COLO668 (cell line): ENCODE measurements around the gene SMTNL2.
A peak's percentile ranks its signal among the peaks of the same experiment; 100 is the strongest.
"Not testable (repeated sequence)": the region's sequence is repeated elsewhere in the genome, so short reads cannot be mapped to it uniquely, and the experiment has no call there.

Experiments used
- DNase-seq: peaks from one replicate; lab custom pipeline; 2025; ENCODE audit not compliant: unreplicated experiment; lab: John Stamatoyannopoulos, UW

The SMTNL2 gene

GRCh38 chr17:4599505-4600281 is 15.4 kb downstream of the SMTNL2 start:
- peak; percentile 82 for DNase-seq

GRCh38 chr17:4600563-4600962 is 16.2 kb downstream of the SMTNL2 start:
- peak; percentile 70 for DNase-seq

GRCh38 chr17:4601326-4601725 is 17.0 kb downstream of the SMTNL2 start:
- no peak for DNase-seq

GRCh38 chr17:4602041-4602440 is 17.7 kb downstream of the SMTNL2 start:
- no peak for DNase-seq

GRCh38 chr17:4604111-4604644 is 19.8 kb downstream of the SMTNL2 start:
- peak; percentile 61 for DNase-seq

GRCh38 chr17:4604736-4605135 is 20.4 kb downstream of the SMTNL2 start:
- DNase-seq, result not testable (repeated sequence)

- no peak for DNase-seq
Measured at GRCh38 chr17:4605826-4606225, 21.5 kb downstream of the SMTNL2 start.

GRCh38 chr17:4607261-4607741 is 23.0 kb downstream of the SMTNL2 start:
- DNase-seq, result no peak

GRCh38 chr17:4607773-4608187 is 23.5 kb downstream of the SMTNL2 start:
- no peak for DNase-seq

- DNase-seq, result no peak
Measured at GRCh38 chr17:4609761-4610160, 25.4 kb downstream of the SMTNL2 start.

GRCh38 chr17:4610162-4610561 is 25.8 kb downstream of the SMTNL2 start:
- DNase-seq, result no peak

GRCh38 chr17:4610656-4611055 is 26.3 kb downstream of the SMTNL2 start:
- DNase-seq, result no peak

GRCh38 chr17:4616476-4616875 is 32.1 kb downstream of the SMTNL2 start:
- DNase-seq, result no peak

GRCh38 chr17:4617090-4617489 is 32.8 kb downstream of the SMTNL2 start:
- DNase-seq, result no peak

- no peak for DNase-seq
Measured at GRCh38 chr17:4617590-4618351, 33.4 kb downstream of the SMTNL2 start.

GRCh38 chr17:4620531-4621101 is 36.3 kb downstream of the SMTNL2 start:
- DNase-seq, result no peak

GRCh38 chr17:4622375-4622774 is 38.0 kb downstream of the SMTNL2 start:
- no peak for DNase-seq

- no peak for DNase-seq
Measured at GRCh38 chr17:4623249-4623648, 38.9 kb downstream of the SMTNL2 start.

GRCh38 chr17:4624451-4624911 is 40.2 kb downstream of the SMTNL2 start:
- DNase-seq, result not testable (repeated sequence)

GRCh38 chr17:4625181-4625617 is 40.9 kb downstream of the SMTNL2 start:
- peak; percentile 14 for DNase-seq

GRCh38 chr17:4626734-4627256 is 42.5 kb downstream of the SMTNL2 start:
- DNase-seq, result no peak
